Measurements from ENCODE around the gene PLN.

PLN gene

DNA sequence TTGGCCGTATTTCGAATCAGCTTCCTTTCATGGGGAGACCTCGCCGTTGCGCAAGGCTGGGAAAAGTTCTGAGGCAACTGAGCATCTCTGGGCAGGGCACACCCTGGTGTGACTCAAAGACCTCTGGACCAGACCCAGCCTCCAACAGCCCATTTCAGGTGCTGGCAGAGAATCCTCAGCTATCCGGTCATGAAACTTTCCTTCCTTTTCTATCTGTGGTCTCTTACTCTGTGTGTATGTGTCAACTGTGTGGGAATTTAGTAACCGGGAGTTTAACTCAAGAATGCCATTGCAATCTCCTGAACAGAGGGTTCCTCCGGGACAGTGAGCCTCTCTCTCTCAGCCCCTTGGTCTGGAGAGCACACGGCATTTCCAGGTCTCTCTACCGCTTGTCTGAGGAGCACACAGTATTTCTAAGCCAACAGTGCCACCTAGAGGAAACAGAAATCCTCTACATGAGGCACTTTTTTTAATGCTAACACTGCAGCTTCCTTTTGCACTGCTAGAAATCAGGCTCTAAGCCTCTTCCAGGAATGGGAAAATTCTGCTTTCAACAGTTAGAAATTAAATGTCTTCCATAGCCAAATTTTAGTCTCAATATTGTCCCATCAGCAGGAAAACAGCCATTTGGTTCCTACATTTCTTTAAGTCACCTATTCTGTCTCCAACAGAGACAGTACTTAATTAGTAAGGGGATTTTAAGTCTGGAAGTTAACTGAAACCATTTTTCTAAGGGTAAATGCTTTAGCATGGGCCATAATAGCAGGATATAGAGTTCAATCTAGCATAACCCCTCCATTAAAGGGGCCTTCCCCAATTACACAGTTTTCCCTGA lies 32.7 kb downstream of the PLN start:
- peak; percentile 33 to 74 for DNase-seq

DNA sequence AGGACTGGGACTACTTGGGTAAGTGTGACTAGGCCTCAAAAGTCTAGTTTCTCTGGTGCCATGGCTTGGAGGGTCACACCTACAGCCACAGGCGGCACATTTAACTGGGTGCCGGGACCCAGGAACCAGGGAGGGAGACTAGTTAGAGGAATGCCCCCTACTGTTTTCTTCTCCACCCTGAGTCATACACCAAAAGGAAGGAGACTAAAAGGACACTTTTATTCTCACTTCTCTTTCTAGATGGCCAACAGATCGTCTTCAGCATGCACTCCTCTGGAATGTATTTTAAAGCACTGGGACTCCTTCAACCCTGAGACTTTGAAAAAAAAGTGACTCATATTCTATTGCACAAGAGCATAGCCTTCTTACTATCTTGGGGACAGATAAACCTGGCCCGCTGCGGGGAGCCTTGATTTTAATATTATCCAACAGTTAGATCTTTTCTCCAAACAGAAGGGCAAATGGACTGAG lies 33.4 kb downstream of the PLN start:
- DNase-seq, result no peak

DNA sequence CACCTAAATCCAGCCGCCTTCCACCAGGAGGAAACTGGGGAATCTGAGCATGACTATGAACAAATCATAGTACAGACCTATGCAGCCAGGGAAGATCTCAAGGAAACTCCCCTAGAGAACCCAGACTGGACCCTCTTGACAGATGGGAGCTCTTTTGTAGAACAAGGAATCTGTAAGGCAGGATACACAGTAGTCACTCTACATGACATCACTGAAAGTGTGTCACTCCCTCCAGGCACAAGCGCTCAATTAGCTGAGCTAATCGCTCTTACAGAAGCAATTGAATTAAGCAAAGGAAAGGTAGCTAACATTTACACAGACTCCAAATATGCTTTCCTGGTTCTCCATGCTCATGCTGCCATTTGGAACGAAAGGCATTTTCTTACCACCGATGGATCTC lies 36.8 kb downstream of the PLN start:
- DNase-seq, result no peak

DNA sequence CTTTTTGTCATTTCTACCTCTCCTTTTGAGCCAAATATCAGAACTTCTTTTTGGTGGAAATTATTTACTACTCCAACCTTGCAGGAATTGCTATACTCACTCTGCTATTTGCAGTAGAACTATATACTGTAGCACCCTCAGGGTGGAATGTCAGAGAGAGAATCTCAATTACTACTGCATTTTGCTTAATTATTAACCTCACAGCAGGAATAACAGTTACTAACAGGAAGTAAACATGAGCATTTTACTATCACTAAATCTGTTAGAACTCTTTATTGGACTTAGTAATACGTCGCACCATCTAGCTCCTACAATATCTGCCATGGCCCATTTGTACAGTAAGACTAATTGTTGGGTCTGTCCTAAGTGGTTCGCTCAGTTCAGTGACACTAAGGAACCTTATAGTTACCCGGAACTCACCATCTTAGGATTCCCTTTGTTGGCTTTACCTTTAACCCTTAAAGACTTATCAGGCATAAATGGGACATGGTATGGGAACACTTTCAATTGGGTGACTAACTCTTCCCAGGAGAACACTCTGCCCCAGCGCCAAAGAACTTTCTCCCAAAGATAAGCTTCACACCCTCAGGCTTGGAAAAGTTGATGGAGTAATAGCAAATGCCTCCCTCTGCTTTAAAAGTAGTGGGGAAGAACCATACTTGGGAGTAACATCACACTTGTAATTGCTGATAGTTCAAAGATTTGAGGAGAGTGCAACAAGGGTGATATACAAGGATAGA lies 38.8 kb downstream of the PLN start:
- no peak for DNase-seq

DNA sequence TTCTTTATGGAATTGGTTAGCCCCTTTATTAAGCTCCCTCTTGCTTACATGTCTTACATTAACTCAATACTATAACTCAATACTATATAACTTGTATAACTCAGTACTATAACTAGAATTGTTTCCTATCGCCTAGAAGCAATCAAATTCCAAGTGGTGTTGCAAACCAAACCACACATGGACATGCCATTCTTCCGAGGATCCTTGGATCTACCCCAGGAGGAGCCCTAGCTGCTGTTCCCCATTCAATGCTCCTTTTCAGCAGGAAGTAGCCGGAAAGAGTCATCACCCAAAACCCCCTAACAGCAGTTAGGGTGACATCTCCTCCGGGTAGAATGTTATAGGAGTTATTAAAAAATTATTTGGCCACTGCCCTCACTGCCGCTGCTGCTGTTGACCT lies 40.5 kb downstream of the PLN start:
- no peak for DNase-seq

DNA sequence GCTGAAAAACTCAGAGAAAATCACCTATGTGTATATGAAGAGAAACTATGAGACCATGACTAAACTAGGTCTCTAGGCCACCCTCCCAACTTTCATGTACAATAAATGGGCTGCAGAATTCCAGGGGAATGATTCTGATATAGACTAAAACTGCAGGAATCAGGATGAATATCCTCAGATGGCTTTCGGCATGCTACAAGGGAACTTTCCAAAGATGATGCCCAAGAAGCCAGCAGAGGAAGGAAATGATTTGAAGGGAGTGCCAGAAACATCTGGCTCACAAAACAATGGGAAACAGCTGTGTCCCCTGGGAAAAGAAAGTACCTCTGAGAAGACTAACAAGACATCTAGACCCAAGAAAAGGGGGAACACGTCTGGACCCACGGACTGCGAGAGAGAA lies 41.1 kb downstream of the PLN start:
- no peak for DNase-seq

DNA sequence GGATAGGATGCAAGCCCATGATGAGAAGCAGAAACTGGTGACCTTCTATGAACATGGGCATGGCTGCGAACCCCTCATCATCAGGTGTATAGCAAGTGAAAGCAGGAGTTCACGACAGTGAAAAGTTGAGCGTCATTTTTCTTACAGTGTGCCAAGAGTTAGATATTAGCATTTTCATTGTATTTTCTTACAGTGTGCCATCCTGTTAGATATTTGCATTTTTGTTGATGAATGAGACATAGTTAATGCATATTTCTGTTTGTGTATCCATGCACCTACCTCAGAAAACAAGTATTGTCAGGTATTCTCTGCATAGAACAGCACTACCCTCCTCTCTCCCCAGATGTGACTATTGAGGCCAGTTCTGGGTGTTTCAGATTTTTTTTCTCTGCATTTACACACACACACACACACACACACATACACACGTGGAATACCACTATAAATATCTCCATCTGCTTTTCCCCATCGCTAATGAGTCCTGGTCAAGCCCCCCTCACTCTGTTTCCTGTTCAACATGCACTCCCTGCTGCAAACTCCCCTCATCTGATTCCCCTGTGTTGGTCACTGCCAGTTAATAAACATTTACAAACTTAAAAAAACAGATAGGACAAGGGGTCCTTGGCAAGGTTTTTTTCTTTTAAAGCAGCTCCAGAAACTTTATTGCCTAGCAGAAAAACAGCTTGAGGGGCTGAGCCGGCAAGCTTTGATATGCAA lies 41.7 kb downstream of the PLN start:
- DNase-seq, result no peak

DNA sequence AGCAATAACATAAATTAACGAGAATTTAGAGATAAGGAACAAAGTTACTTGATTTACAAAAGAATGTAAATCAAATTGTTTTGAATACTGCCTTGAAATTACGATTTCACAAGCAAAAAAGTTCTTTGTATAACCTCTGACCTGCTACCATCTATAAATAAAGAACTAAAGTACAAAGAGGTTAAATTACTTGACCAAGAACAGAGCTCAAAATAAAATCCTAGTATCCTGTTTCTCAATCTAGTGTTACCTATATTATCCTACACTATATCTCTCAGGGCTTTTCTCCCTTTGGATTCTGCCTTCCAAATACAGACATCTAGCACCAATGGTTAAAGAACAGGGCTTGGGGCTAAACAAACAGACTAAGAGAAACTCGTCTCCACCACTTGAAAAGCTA lies 43.8 kb downstream of the PLN start:
- no peak for DNase-seq

DNA sequence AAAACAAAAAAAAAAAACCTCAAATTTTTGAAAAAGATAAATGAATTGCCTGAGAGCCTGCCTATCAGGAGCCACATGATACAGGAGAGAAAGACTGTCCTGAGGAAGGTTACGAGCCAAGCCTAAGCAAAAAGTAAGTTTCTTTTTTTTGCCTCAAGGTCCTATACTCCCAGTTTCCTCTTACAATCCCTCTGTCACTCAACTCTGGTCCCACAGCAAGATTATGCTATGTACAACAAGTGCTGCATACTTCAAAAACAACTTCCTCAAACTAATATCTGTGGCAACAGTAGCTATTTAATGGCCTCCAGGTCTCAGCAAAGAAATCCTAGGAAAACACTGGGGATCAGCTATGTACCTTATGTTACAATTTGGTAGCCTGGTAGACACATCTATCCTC lies 46.8 kb downstream of the PLN start:
- no peak for DNase-seq

DNA sequence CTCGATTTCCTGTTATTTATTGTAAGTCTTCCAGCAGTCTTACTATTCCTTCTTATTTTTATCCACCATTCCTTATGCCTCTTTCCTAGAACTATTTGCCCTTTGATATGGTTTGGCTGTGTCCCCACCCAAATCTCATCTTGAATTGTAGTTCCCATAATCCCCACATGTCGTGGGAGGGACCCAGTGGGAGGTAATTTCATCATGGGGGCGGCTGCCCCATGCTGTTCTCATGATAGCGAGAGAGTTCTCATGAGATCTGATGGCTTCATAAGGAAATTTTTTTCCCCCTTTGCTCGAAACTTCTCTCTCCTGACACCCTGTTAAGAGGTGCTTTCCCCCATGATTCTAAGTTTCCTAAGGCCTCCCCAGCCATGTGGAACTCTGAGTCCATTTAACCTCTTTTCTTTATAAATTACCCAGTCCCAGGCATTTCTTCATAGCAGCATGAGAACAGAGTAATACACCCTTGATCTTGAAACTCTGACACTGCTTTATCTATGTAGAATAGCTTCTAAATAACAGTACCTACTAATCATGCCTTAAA lies 48.8 kb downstream of the PLN start:
- no peak for DNase-seq

DNA sequence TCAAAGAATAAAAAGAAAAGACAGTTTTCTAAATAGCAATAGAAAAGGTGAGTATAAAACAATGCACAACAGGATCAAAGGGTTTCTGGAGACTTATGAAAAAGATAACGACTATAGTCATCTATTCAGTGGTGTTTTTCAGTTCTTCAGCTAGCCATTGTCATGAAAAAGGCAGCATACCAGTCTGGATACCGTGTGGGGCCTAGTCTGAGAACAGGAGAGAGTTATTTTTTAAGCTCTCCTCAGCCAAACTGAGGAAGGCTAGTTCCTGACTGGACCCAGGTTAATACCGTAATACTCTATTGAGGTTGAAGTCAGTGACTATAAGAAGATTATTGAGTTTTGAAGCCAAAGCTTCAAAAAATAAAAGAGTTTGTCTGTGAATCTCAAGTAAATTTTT lies 49.5 kb downstream of the PLN start:
- no peak for DNase-seq

DNA sequence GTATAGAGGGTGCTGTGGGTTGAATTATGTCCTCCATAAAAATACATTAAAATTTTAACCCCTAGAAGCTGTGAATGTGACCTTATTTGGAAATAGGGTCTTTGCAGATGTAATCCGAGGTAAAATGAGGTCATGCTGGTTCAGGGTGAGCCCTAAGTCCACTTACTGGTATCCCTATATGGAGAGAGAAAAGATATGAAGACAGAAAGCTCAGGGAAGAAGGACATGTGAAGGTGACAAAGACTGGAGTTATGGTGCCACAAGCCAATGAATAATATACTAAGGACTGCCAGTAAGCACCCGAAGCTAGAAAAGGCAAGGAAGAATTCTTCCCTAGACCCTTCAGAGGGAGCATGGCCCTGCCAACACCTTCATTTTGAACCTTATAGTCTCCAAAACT lies 50.2 kb downstream of the PLN start:
- DNase-seq, result no peak

DNA sequence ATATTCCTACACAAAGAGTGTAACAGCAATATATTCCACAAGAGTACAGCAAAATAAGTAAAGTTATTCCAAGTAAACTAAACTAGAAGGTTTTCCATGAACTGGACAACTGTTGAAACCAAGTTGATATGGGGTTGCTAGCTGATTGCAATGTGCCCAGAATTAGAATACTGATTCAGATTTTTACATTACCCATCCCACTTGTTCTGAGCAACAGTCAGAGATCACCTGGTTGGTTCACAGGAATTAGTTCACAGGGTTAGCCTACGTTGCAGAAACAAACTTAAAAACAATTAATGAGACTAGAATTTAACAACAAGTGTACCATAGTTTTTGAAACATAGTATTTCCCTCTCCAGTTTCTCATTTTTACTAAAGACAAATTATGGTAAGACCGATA lies 54.2 kb downstream of the PLN start:
- DNase-seq, result no peak

DNA sequence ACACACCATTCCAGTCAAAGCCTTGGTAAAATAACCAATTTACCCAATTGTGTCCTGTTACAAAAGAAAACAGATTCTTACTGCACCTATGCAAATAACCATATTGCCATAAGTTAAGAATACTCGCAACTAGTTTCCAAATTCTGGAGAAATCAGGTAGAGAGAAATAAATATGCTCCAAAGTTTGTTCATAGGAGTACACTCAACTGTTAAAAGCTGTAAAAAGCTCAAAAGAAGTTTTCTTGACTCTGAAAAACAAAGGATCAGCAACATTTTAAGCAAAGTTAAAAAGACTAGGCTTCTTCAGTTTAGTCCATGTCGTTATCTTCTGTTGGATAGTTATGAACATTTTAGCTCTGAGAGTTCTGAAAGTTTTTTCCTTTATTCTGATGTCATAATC lies 55.3 kb downstream of the PLN start:
- no peak for DNase-seq

DNA sequence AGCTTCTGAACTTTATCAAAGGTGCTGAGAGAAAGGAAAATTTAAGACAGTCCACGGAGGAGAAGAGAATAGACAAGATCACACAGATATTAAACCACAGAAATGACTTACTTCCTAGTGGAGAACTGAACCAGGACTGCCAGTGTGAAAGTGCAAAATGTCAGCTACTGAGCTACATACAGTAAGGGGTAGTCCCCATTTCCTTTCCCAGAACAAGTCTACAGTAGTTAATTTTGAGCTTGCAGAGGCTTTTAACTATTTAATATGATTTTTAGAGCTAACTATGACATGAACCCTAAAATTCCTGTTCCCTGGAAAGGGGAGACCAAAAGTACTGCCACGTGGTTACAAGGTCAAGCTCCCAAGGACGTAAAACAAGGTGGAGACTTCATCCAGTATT lies 58.2 kb downstream of the PLN start:
- no peak for DNase-seq

DNA sequence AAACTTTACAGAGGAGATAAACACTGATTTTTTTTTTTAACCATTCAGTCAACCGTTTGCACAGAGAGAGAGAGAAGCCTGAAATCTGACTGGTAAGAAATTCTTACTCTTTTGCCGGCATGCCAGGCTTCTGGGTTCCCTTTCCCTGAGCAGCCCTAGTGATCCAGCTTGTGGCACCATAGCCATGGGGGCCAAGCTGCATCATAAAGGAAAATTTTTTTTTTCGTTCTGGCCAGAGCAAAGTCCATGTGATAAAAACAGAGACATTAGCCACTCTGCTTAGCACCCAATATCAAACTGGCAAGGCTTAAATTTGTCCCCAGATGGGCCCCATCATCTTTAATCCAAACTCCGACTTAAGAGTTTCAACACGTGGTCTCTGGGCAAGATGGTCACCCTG lies 58.8 kb downstream of the PLN start:
- DNase-seq, result peak in 1 of 2 experiments; percentile 42
